NCI-H748 (cell line): ENCODE measurements around the gene ZNG1A.
"Not testable (repeated sequence)": the region's sequence is repeated elsewhere in the genome, so short reads cannot be mapped to it uniquely, and the experiment has no call there.

ENCODE experiments used
- DNase-seq: peaks from one replicate; lab custom pipeline; 2025; ENCODE audit not compliant: unreplicated experiment; lab: John Stamatoyannopoulos, UW

The ZNG1A gene

DNA sequence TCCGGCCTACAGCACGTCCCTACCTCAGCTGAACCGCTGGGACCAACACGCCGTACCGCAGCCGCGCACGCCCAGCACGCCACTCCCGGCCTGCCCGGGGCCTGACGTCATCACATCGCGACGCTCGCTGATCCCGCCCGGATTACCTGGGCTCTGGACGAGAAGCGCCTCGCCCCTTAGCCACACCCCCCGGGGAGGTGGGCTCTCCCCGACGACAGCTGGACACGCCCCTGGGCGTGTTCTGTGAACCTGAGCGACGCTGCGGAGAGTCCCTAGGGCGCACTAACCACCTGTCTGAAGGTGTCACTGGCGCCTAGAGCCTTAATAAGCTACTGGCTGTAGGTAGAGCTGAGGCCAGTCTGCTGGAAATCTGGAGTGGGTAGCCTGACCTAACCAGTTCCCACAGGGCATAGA, at the start of gene ZNG1A:
ZNG1A (minus strand) TSS at position 87 of the 414 bp plus-strand sequence. CDS start 87 bp downstream, outside the sequence.
- peak; percentile 91 for DNase-seq

DNA sequence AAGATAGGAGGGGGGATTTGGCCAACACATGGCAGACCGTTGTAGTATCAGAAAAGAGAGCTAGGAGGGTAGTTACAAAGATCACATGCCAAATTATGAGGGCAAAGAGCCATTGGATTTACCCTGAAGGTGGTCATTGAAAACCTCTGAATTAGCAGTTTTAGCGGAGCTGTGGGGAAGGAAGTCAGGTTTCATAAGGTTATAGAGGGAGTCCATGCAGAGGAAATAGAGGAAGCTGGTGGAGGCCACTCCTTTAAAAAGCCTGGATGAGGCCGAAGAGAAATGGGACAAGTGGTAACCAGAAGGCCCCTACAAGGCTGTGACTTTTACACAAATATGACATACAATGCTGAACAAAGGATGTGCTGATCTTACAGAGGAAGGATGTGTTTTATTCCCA, 49.0 kb upstream of the ZNG1A start:
- DNase-seq, result no peak

- DNase-seq, result no peak
These were observed 46.0 kb upstream of the ZNG1A start for GRCh38 chr9:224582-225520.

DNA sequence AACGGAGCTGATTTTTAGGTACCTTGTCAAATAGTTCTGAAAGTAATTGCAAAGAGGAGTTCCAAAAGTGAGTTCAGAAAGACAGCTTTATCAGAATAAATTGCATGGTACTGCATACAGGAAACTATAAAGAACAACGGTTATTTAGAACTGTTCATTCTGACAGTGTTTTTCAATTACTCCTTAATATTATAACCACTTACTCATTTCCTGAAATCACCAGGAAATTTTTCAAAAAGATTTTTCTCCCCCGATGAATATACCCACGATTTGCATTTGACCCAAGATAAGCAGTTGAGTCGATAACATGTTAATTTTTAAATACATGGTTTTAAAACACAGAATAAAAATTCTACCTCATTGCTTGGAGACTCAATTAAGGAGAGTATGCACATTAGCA, 45.2 kb upstream of the ZNG1A start:
- no peak for DNase-seq

DNA sequence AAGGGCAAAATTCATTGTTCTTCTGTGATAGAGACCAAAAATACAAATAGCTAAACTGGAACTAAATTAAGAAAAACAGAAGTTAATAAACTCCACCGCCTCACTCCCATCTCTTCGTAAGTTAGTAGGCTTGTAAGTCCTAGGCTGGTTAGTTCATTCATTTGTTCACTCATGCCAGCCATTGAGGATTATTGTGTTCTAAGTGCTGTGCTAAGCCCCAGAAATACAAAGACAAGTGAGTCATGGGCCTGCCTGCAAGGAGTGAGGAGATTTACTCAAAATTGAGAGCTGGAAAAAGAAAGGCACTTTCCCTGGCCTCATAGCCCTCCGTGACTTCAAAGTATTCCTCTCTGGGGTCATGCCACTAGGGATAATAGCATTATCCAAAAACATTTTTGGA, 44.3 kb upstream of the ZNG1A start:
- no peak for DNase-seq

- DNase-seq, result no peak
These were observed 43.3 kb upstream of the ZNG1A start for GRCh38 chr9:221989-222776.

GRCh38 chr9:219670-220365, 41.0 kb upstream of the ZNG1A start:
- DNase-seq, result no peak

GRCh38 chr9:219036-219435, 40.2 kb upstream of the ZNG1A start:
- DNase-seq, result not testable (repeated sequence)

- DNase-seq, result no peak
These were observed 39.1 kb upstream of the ZNG1A start for GRCh38 chr9:217950-218349.

DNA sequence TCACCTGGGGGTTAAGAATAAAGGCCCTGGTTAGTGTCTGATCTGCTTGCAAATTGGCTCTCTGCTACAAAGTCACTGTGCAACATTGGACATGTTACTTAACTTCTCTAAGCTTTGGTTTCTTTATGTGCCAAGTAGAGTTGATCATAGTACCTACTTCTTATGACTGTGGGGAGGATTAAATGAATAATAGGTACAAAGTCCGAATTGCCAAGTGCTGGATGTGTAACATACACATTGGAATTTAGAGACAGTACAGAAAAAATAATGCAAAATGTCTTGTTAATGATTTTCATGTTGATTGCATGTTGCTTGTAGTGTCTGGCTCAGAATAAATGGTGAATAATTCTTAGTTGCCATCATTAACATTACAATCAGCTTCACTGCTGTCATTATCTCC, 38.0 kb upstream of the ZNG1A start:
- no peak for DNase-seq

DNA sequence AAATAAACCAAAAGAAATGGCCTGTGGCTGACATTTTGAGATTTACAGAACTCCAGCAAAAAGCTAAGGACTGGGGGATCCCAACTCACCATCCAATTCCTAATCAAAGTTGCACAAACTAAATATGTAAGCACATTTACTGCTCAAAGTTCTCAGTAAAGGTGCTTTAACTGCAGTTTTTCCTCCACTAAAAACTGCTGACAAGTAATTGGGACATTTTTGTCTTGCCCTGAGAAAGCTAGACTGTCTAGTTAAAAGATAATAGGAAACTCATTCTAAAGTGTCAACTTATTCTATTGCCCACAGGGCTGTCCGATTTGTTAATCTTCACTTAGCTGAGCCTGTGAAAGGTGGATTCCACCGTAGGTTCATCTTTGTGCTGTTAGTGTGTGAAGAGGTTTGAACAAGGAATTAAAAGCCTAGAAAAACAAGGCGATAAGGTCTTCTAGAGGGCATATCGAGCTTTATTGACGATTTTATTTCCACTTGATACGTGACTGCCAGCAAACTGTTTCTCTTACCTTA, 36.8 kb upstream of the ZNG1A start:
- no peak for DNase-seq

DNA sequence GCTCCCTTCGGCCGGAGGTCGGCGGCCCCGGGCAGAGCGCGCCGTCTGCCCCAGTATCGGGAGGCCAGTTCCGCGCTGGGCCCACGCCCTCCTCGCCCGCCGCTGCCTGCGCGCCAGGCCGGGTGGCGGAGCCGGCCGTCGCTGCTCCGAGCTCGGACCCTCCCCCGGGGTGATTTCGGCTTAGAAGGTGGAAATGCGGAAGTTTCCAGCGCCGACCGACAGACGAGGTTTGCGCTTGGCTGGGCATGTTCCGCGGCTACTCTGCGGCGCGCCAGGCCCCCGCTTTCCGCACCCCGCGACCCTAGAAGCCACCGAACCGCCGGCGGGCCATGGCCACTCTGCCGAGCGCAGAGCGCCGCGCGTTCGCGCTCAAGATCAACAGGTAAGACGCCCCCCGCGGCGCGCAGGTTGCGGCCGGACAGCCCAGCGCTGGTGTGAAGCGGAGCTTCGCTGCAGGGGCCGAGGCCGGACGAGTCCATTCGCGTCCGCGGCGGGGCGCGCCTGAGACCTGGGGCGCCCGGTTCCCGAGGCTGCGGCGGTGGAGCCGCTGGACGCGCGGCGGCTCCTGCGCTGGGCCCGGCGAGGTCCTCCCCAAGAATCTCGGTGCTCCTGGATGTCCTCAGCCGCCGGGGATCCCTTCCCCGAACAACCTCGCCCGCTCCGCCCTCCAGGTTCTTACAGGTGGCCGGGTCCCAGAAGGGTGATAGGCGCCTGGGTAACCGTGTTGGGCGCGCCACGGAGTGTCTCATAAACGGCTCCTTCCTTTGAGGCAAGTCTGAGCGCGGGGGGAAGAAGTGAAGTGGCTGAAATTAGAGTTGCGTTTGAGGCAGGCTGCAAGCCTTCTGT, 36.0 kb upstream of the ZNG1A start, which contains the start of gene DOCK8:
DOCK8 (plus strand) TSS at position 218 of the 846 bp plus-strand sequence; CDS start at position 330, 112 bp downstream.
- DNase-seq, result peak; percentile 71

DNA sequence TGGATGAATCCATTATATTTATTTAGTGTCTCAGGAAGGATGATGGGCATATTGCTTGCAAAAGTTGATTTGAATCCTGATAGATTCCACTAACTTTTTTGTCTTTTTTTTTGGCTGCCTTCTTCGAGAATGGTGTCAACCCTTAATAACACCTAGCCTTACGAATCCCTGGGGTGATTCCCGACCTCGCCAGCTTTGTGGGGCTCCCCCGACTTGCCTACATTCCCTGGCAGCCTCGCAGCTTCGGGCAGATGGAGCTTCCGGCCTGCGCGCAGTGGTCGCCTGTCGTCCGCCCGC, 35.4 kb upstream of the ZNG1A start:
- no peak for DNase-seq

GRCh38 chr9:213901-214300, 35.0 kb upstream of the ZNG1A start:
- DNase-seq, result not testable (repeated sequence)

DNA sequence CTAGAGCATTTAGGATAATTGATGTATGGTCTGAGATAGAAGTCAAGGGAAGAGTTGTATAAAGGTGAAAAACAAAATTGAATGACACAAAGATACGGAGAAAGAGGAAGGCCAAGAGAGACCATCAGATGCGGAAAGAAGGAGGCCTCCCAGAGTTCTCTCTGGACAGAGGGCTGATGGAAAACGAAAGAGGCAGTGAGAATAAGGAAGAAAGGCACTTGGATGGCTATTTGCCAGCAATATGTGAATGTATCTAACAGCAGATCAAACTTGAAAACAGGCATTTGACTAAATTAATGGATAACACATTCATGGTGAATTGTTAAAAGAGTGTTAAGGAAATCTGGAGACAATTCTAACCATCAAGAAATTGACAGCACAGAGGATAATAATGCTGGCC, 33.4 kb upstream of the ZNG1A start:
- DNase-seq, result no peak

- no peak for DNase-seq
These were observed 32.7 kb upstream of the ZNG1A start for GRCh38 chr9:211557-211956.

- no peak for DNase-seq
These were observed 32.2 kb upstream of the ZNG1A start for GRCh38 chr9:211036-211435.

GRCh38 chr9:209143-209758, 30.4 kb upstream of the ZNG1A start:
- no peak for DNase-seq

- DNase-seq, result no peak
These were observed 27.6 kb upstream of the ZNG1A start for GRCh38 chr9:206481-206880.

GRCh38 chr9:199601-200000, 20.7 kb upstream of the ZNG1A start:
- DNase-seq, result not testable (repeated sequence)
